OCI-LY7 (cell line): ENCODE data around the gene PRKAG2.

ENCODE experiments used
- EZH2phosphoT487 ChIP-seq: fragments of 200-600 bp; sonication (generic); IDR thresholded peaks from 2 replicates; pipeline ENCODE4 v1.6.1; 2018; ENCODE audit warnings: low read depth, borderline replicate concordance, mild to moderate bottlenecking, mixed run types, antibody characterized with exemption, low read length, moderate library complexity, mixed read lengths
- TF ChIP-seq, protein P1 (sequence below): fragments of 200-600 bp; sonication (generic); conservative IDR thresholded peaks from 2 replicates; pipeline ENCODE4 v1.5.1; 2014; ENCODE audit warnings: mild to moderate bottlenecking, antibody characterized with exemption, low read length, moderate library complexity, mixed read lengths

DNA sequence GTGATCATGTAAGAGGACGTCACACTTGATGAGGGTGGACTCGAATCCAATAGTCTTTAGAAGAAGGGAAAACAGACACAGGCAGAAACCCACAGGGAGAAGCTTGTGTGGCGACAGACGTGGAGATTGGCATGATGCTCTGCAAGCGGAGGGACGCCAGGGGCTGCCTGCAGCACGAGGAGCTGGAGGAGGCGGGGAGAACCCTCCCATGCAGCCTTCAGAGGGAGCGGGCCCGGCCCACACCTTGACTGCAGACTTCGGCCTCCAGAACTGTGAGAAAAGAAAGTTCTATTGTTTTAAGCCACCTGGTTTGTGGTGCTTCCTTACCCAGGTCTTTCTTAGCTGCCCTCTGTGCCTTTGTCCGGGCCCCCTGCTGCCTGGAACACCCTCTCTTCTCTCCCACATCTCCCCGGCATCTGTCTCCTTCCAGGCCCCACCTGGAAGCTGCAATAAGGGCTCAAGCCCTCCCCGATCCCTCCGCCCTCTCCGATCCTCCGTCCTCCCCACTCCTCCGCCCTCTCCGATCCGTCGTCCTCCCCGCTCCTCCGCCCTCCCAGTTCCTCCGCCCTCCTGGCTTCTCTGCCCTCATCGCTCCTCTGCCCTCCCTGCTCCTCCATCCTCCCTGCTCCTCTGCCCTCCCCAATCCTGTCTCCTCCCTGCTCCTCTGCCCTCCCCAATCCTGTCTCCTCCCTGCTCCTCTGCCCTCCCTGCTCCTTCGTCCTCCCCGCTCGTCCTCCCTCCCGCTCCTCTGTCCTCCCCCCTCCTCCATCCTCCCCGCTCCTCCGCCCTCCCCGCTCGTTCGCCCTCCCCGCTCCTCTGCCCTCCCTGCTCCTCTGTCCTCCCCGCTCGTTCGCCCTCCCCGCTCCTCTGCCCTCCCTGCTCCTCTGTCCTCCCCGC, 17.4 kb upstream of the PRKAG2 start:
- TF ChIP-seq, protein P1, sequence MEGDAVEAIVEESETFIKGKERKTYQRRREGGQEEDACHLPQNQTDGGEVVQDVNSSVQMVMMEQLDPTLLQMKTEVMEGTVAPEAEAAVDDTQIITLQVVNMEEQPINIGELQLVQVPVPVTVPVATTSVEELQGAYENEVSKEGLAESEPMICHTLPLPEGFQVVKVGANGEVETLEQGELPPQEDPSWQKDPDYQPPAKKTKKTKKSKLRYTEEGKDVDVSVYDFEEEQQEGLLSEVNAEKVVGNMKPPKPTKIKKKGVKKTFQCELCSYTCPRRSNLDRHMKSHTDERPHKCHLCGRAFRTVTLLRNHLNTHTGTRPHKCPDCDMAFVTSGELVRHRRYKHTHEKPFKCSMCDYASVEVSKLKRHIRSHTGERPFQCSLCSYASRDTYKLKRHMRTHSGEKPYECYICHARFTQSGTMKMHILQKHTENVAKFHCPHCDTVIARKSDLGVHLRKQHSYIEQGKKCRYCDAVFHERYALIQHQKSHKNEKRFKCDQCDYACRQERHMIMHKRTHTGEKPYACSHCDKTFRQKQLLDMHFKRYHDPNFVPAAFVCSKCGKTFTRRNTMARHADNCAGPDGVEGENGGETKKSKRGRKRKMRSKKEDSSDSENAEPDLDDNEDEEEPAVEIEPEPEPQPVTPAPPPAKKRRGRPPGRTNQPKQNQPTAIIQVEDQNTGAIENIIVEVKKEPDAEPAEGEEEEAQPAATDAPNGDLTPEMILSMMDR: no peak
- no peak for TF ChIP-seq EZH2phosphoT487
